HG03442 (cell line): Measurements from ENCODE around the gene CGB2.
"Not testable (repeated sequence)": the region's sequence is repeated elsewhere in the genome, so short reads cannot be mapped to it uniquely, and the experiment has no call there.

ENCODE experiments used
- ATAC-seq: cut with Tn5 transposase; IDR thresholded peaks from one replicate; pipeline ENCODE4 v1.9.1; 2021; ENCODE audit warnings: mild to moderate bottlenecking, moderate library complexity; ENCODE audit not compliant: unreplicated experiment

CGB2 gene

DNA sequence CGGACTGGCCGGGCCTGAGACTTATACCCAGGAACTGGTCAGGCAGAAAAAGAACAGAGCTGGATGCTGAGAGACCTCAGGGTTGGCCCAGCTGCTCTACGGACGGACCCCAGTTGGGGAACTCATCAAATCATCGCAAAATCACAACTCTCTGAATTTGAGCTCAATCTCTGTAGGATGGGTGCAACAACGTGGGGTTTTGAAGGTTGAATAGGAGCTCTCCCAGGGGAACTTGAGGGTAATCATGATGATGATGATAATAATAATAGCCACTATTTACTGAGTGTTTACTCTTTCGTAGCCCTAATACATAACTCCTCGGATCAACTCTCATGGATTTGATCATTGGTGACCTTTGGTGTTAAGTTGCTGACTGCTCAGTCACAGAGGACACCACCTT is 1.4 kb upstream of the CGB2 start:
- not testable (repeated sequence) for ATAC-seq

DNA sequence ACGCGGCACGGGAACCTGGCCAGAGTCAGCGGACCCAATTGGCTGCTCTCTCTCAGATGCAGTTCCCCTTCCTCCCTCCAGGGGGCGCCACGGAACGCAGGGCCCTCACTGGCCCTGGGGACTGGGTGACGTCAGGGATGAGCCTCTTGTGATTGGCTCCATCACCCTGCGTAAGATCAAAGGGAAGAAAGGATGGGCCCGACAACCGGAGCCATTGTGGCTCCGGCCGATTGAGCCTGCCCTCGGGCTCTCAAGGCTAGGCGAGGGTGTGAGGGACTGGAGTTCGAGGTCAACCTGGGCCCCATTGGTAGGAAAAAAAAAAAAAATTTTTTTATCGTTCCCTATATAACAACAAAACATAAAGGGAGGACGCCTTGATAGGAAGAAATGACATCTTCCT is 5.1 kb downstream of the CGB2 start, which contains the start of gene CGB1:
TSS of gene CGB1 (minus strand) at position 81 of the 400 bp plus-strand sequence. CDS start 184 bp downstream, outside the sequence.
- not testable (repeated sequence) for ATAC-seq

DNA sequence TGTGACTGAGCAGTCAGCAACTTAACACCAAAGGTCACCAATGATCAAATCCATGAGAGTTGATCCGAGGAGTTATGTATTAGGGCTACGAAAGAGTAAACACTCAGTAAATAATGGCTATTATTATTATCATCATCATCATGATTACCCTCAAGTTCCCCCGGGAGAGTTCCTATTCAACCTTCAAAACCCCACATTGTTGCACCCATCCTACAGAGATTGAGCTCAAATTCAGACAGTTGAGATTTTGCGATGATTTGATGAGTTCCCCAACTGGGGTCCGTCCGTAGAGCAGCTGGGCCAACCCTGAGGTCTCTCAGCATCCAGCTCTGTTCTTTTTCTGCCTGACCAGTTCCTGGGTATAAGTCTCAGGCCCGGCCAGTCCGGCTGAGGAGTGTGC is 6.4 kb downstream of the CGB2 start:
- ATAC-seq = not testable (repeated sequence)

DNA sequence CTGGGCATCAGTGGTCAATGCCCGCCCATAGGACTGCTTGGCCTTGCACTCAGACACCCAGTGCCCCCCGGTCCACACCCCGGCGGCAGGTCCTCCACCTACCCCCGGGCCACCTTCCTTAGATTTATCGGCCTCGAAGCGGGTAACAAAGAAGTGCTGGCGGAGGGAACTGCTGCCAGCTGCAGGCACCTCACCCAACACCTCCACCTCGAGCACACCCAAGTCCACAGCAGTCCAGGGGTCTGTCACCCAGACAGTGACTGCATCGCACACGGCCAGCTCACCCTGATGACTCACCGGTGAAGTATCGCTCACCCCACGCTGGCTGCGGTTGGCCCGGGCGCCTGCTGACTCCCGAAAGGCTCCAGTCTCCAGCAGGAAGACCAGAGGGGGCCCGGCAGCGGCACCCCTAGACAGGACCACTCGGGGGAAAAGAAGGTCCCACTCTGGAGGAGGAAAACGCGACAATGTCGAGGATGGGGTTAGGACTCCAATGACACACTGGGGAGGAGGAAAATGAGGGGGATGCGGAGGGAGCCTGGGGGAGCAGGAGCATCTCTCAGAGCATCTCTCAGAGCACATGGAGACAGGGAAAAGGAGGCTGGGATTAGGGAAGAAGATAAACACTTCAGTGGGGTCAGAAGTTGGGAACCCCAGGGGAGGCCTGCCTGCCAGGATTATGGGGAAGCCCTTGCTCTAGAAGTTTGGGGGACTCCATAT is 7.0 kb downstream of the CGB2 start:
- ATAC-seq = not testable (repeated sequence)

DNA sequence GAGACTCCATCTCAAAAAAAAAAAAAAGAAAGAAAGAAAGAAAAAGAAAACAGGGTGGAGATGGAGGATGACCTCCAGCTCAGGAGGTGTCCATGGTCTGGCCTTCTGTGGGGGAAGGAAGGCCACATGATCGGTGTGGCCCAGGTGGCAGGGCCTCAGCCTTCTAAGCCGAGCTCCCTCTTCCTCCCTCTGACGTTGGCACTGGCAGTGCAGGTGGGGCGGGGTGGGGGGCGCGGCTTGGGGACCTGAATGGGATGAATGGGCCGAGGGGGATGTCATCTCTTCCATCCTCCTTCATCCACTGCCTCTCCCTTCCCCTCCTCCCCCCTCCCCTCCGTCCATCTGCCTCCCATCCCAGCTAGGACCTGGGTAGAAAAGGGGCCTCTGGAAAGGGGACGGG is 8.0 kb downstream of the CGB2 start:
- not testable (repeated sequence) for ATAC-seq

DNA sequence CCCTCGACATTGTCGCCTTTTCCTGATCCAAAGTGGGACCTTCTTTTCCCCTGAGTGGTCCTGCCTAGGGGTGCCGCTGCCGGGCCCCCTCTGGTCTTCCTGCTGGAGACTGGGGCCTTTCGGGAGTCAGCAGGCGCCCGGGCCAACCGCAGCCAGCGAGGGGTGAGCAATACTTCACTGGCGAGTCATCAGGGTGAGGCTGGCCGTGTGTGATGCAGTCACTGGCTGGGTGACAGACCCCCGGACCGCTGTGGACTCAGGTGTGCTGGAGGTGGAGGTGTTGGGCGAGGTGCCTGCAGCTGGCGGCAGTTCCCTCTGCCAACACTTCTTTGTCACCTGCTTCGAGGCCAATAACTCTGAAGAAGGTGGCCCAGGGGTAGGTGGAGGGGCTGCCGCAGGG is 10.5 kb downstream of the CGB2 start:
- no peak for ATAC-seq

DNA sequence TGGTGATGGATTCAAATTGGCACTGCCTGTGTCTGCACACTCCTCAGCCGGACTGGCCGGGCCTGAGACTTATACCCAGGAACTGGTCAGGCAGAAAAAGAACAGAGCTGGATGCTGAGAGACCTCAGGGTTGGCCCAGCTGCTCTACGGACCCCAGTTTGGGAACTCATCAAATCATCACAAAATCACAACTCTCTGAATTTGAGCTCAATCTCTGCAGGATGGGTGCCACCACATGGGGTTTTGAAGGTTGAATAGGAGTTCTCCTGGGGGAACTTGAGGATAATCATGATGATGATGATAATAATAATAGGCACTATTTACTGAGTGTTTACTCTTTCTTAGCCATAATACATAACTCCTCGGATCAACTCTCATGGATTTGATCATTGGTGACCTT is 11.0 kb downstream of the CGB2 start:
- not testable (repeated sequence) for ATAC-seq

DNA sequence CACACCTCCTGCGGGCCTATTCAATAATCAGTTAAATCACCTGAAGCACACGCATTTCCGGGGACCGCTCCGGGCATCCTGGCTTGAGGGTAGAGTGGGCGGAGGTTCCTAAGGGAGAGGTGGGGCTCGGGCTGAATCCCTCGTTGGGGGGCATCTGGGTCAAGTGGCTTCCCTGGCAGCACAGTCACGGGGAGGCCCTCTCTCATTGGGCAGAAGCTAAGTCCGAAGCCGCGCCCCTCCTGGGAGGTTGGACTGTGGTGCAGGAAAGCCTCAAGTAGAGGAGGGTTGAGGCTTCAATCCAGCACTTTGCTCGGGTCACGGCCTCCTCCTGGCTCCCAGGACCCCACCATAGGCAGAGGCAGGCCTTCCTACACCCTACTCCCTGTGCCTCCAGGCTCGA is 11.9 kb downstream of the CGB2 start, which contains the start of gene CGB5:
TSS of gene CGB5 (plus strand) at position 301 of the 400 bp plus-strand sequence. CDS start 362 bp downstream, outside the sequence.
- ATAC-seq = not testable (repeated sequence)

DNA sequence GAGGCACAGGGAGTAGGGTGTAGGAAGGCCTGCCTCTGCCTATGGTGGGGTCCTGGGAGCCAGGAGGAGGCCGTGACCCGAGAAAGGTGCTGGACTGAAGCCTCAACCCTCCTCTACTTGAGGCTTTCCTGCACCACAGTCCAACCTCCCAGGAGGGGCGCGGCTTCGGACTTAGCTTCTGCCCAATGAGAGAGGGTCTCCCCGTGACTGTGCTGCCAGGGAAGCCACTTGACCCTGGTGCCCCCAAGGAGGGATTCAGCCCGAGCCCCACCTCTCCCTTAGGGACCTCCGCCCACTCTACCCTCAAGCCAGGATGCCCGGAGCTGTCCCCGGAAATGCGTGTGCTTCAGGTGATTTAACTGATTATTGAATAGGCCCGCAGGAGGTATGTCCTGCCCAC is 17.3 kb downstream of the CGB2 start, which contains the start of gene CGB8:
TSS of gene CGB8 (minus strand) at position 101 of the 400 bp plus-strand sequence. CDS start 372 bp downstream, outside the sequence.
- not testable (repeated sequence) for ATAC-seq

DNA sequence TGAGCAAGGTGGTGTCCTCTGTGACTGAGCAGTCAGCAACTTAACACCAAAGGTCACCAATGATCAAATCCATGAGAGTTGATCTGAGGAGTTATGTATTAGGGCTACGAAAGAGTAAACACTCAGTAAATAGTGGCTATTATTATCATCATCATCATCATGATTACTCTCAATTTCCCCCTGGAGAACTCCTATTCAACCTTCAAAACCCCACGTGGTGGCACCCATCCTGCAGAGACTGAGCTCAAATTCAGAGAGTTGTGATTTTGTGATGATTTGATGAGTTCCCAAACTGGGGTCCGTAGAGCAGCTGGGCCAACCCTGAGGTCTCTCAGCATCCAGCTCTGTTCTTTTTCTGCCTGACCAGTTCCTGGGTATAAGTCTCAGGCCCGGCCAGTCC is 18.1 kb downstream of the CGB2 start:
- ATAC-seq = not testable (repeated sequence)

DNA sequence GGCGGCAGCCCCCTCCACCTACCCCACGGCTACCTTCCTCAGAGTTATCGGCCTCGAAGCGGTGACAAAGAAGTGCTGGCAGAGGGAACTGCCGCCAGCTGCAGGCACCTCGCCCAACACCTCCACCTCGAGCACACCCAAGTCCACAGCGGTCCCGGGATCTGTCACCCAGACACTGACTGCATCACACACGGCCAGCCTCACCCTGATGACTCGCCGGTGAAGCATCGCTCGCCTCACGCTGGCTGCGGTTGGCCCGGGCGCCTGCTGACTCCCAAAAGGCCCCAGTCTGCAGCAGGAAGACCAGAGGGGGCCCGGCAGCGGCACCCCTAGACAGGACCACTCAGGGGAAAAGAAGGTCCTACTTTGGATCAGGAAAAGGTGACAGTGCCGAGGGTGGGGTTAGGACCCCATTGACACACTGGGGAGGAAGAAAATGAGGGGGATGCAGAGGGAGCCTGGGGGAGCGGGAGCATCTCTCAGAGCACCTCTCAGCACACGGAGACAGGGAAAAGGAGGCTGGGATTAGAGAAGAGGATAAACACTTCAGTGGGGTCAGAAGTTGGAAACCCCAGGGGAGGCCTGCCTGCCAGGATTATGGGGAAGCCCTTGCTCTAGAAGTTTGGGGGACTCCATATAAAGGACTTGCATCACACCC is 18.8 kb downstream of the CGB2 start:
- not testable (repeated sequence) for ATAC-seq

DNA sequence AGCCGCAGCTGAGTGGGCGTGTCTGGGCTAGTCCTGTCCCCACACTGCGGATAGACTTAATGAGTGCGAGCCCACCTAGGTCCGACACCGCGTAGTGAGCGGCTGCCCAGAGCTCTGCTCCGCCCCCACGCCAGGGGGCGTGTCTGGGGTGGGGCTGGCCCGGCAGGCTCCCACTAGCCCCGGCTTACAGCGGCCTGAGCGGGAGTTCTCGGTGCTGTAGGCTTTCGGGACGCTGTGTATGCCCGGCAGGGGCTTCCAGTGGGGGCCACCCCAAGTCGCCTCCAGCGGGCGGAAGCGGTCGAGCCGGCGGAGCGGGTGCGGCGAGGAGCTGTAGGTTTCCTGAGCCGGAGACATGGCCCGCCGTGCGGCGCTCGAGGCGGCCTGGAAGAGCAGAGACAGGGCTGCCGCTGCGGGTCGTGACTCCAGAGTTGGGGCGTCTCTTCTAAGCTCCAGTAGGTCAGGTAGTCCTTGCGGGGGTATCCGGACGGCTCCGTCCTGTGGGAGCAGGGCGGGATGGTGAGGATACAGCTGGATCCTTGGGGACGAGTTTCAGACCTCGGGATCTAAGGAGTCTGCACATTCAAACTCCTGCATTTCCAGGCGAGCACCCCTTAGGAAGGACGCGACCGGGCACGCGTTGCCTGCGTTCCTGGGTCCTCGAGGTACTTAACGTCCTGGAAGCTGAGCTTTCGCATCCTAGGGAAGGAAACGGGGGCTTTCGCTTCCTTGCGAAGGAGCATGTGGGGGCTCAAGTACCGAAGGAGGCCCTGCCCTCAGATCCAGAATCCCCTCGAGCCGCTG is 24.6 kb downstream of the CGB2 start:
- no peak for ATAC-seq

DNA sequence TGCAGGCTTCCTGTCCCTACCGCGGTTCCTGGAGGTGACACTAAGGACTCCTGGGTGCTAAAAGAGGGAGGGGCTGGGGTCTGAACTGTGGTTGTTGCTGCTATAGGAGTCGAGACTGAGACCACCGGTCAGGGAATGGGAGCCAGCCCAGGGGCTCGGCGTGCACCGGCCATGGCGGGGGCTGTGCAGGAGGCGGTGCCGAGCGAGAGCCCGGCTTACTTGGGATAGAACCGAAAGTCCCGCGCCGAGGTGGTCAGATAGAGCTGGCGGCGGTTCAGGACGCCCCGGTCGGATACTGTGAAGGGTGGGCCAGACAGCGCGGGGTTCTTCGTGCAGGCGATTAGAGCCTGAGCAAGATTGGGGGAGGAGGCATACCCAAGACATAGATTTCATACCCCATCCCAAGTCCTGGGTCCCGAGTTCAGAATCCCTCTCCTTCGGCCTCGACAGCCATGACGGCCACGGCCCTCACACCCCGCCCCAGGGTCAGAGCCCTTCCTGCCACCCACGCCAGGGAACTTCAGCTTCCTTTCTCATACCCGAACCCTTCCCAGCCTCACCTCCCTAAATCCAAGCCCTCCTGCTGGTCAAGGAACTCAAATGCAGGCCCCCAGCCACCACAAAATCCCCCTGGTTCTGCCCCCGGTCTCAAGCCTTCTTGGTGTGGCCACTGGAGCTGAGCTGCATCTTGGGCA is 25.4 kb downstream of the CGB2 start:
- ATAC-seq = not testable (repeated sequence)

DNA sequence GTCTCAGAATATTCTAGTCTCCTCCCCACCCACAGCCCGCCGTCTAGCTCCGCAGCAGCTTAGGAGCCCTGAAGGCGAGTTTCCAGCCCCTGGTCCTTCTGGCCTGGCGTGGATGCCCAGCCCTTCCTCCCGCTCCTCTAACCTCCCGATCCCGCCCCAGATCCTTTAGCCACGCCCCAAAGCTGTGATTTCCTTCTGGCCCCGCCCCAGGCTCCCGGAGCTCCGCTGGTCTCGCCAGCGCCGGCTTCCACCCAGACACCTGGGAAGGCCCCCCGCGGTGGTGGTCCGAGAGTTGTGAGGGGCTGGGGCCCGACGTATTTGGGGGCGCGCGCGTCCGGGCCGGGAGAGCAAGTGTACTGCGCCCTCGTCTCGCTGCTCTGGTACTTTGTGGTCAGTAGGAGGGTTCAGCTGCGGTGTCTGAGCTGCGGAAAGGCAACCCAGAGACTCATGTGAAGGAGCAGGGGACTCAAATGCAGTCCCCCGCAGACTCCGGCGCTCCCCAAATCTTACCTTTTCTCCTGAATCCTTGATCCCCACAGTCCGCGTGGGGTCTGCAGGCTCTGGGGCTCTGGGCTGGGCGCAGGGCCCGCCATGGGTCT is 26.0 kb downstream of the CGB2 start, which contains the start of gene CGB7:
TSS of gene CGB7 (minus strand) at position 114 of the 599 bp plus-strand sequence. CDS start 2,374 bp downstream, outside the sequence.
- ATAC-seq = no peak

DNA sequence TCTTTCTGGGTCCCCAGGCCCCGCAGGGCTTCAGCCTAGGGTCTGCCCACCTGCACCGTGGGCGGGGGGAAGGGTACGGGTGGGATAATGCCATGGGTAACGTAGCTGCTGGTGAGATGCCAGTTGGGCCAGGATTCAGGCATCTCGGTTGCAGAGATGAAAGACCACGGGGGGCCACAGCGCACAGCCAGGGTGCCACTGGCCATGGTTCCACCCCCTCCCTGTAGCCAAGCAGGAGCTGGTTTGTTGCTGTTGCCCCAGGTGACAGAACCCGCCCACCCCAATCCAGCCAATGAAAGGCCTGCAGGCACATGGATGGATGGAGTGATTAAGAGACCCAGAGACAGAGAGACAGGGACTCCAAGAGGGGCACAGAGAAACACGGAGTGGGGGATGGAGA is 26.9 kb downstream of the CGB2 start:
- no peak for ATAC-seq

DNA sequence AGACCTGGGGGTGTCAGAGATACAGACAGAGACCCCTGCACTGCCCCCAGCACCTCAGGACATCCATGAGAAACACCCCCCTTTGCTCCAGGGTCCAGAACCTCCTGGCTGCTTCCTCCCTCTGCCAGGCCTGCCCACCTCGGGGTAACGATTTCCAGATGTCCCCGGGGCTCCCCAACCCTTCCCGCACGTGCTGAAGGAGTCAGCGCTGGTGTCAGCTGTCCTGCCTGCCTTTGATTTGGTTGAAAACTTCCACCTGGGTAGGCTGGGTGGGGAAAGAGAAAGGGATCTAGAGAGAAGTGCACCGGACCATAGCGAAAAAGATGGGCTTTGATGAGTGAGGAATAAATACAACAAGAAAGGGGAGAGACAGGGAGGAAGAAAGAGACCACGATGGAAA is 27.4 kb downstream of the CGB2 start:
- ATAC-seq = no peak

DNA sequence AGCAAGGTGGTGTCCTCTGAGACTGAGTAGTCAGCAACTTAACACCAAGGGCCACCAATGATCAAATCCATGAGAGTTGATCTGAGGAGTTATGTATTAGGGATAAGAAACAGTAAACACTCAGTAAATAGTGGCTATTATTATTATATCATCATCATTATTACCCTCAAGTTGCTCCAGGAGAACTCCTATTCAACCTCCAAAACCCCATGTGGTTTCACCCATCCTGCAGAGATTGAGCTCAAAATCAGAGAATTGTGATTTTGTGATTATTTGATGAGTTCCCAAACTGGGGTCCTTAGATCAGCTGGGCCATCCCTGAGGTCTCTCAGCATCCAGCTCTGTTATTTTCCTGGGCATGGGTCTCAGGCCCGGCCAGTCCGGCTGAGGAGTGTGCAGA is 29.3 kb downstream of the CGB2 start:
- no peak for ATAC-seq

DNA sequence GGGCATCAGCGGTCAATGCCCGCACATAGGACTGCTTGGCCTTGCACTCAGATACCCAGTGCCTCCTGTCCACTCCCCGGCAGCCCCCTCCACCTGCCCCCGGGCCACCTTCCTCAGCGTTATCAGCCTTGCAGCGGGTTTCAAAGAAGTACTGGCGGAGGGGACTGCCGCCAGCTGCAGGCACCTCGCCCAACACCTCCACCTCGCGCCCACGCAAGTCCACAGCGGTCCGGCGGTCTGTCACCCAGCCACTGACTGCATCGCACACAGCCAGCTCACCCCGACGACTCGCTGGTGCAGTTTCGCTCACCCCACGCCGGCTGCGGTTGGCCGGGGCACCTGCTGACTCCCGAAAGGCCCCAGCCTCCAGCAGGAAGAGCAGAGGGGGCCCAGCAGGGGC is 29.8 kb downstream of the CGB2 start:
- ATAC-seq = no peak

DNA sequence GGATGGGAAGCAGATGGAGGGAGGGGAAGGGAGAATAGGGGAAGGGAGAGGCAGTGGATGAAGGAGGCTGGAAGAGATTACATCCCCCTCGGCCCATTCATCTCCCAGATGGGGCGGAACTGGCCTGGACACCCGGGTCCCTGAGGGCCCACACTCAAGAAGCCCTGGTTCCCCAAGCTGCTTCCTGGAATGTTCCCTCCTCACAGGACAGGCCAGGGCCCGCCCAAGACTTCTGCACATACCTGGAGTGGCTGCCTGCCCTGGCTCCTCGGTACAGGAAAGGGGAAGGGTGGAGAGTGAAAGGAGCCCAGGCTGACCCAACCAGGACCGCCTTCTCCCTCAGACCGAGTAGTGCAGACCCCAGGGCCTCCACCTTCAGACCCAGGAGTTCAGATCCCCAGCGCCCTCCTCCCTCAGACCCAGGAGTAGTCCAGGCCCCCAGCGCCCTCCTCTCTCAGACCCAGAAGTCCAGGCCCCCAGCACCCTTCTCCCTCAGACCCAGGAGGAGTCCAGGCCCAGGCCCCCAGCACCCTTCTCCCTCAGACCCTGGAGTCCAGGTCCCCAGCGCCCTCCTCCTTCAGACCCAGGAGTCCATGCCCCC is 32.4 kb downstream of the CGB2 start:
- no peak for ATAC-seq
